Fibroblast of lung (primary cell): Measurements from ENCODE around the gene LMX1A. TPM values are rescaled to one million over a fixed set of nuclear protein-coding genes. Genes with fewer than 3 reads are reported as not detected.
A peak's percentile ranks its signal among the peaks of the same experiment; 100 is the strongest.

Experiments
- DNase-seq, 2 donors: peaks; one replicate each; pipeline versions ENCODE4 v3.0.0 to v3.0.0-alpha.2; 2010; ENCODE audit warnings: low read depth in 2 of 2
- H2AFZ ChIP-seq: 2 replicates; pipeline ENCODE4 v1.5.1; 2012; ENCODE audit warnings: low read length, control low read depth, inconsistent platforms
- H3K27ac ChIP-seq: 2 replicates; pipeline ENCODE4 v1.5.1; 2011; ENCODE audit warnings: low read length, control low read depth; ENCODE audit not compliant: insufficient read depth
- H3K27me3 ChIP-seq: 2 replicates; pipeline ENCODE4 v1.5.1; 2011; ENCODE audit warnings: mild to moderate bottlenecking, low read length; ENCODE audit not compliant: control insufficient read depth, insufficient read depth
- H3K36me3 ChIP-seq: 2 replicates; pipeline ENCODE4 v1.5.1; 2011; ENCODE audit warnings: low read length; ENCODE audit not compliant: control insufficient read depth, insufficient read depth
- H3K4me1 ChIP-seq: 2 replicates; pipeline ENCODE4 v1.5.1; 2011; ENCODE audit warnings: low read length; ENCODE audit not compliant: control insufficient read depth, insufficient read depth; ENCODE audit errors: extremely low read depth
- H3K4me2 ChIP-seq: 2 replicates; pipeline ENCODE4 v1.5.1; 2011; ENCODE audit warnings: low read length, control low read depth; ENCODE audit not compliant: insufficient read depth; ENCODE audit errors: extremely low read depth
- H3K4me3 ChIP-seq, 4 experiments: fragments of 200-600 bp in 1 of 4; sonication (generic) in 1 of 4; replicated peaks in 1 of 4; 2 replicates each; pipeline ENCODE4 v1.5.1; 2011 to 2016; ENCODE audit warnings: low read length in 4 of 4, low read depth in 3 of 4, mild to moderate bottlenecking in 3 of 4, control low read depth in 2 of 4, inconsistent platforms in 1 of 4, mixed read lengths in 1 of 4; ENCODE audit not compliant: insufficient read depth in 1 of 4; ENCODE audit errors: control extremely low read depth in 1 of 4
- H3K79me2 ChIP-seq: 2 replicates; pipeline ENCODE4 v1.5.1; 2012; ENCODE audit warnings: mild to moderate bottlenecking, low read length, inconsistent platforms; ENCODE audit not compliant: control insufficient read depth, insufficient read depth
- H3K9ac ChIP-seq: 2 replicates; pipeline ENCODE4 v1.5.1; 2011; ENCODE audit warnings: mild to moderate bottlenecking, low read length, control low read depth; ENCODE audit not compliant: insufficient read depth
- H3K9me3 ChIP-seq: 2 replicates; pipeline ENCODE4 v1.5.1; 2012; ENCODE audit warnings: low read depth, low read length; ENCODE audit not compliant: control insufficient read depth, insufficient read depth
- H4K20me1 ChIP-seq: 2 replicates; pipeline ENCODE4 v1.5.1; 2011; ENCODE audit warnings: low read length; ENCODE audit not compliant: control insufficient read depth, insufficient read depth; ENCODE audit errors: extremely low read depth
- CTCF ChIP-seq, 2 donors: IDR thresholded peaks in 1 of 2; conservative IDR thresholded peaks in 1 of 2; 1 replicate in 1 of 2; 2 replicates in 1 of 2; pipeline ENCODE4 v1.5.1; 2011 to 2012; ENCODE audit warnings: low read length in 2 of 2, control low read depth in 1 of 2, inconsistent platforms in 1 of 2, low read depth in 1 of 2, mild to moderate bottlenecking in 1 of 2
- EZH2 ChIP-seq: IDR thresholded peaks from 2 replicates; pipeline ENCODE4 v1.5.1; 2012; ENCODE audit warnings: low read length, control low read depth, mild to moderate bottlenecking; ENCODE audit errors: missing control alignments
- polyA plus RNA-seq, 2 donors: library from polyadenylated mRNA; depleted of rRNA in 1 of 2; stranded (reverse) in 1 of 2; unstranded in 1 of 2; fragments of >200 nt; gene quantifications; 2 replicates each; pipeline ENCODE4 v1.2.1, GENCODE V29; 2011 to 2012; ENCODE audit warnings: missing spikeins in 1 of 2
- total RNA-seq: library from RNA; depleted of rRNA; stranded (reverse); fragments of >200 nt; gene quantifications from 2 replicates; pipeline ENCODE4 v1.2.1, GENCODE V29; 2014

The LMX1A gene
- total and polyA plus RNA-seq, 2 donors (not counting 1 experiment from before 2014, with no cell fraction given), result not detected

- H3K27ac ChIP-seq, result no peak overlapping the region
- no peaks in the 10 kb centered on the region for H4K20me1 ChIP-seq
- H3K9ac ChIP-seq, result no peak overlapping the region
- no peak overlapping the region for H3K4me2 ChIP-seq
- H3K36me3 ChIP-seq, result no peaks in the 10 kb centered on the region
- DNase-seq, result peak in 1 of 2 donors; percentile 60
- H3K9me3 ChIP-seq, result no peaks in the 10 kb centered on the region
- H3K4me1 ChIP-seq, result no peaks in the 10 kb centered on the region
- no peak overlapping the region for H2AFZ ChIP-seq
- no peaks in the 10 kb centered on the region for H3K79me2 ChIP-seq
- H3K27me3 ChIP-seq, result no peaks in the 10 kb centered on the region
- TF ChIP-seq CTCF (conservative IDR thresholded peaks at IDR 0.05 in 1 of 2, IDR thresholded peaks at IDR 0.05 in 1 of 2; ENCODE audit: low read depth in 1 of 2, low read length in 2 of 2) (no peak), EZH2 (no peak)
- H3K4me3 ChIP-seq, result no peak overlapping the region
Measured at GRCh38 chr1:165381745-165382505, 25.4 kb upstream of the LMX1A start.

- TF ChIP-seq EZH2, result no peak
- TF ChIP-seq CTCF (conservative IDR thresholded peaks at IDR 0.05 in 1 of 2, IDR thresholded peaks at IDR 0.05 in 1 of 2; ENCODE audit: low read depth in 1 of 2, low read length in 2 of 2), result no peak
- Histone ChIP-seq H3K9ac (no peak overlapping the region), H3K4me2 (peak overlapping the region; percentile 55)
Measured at GRCh38 chr1:165376811-165377311, 20.3 kb upstream of the LMX1A start.

GRCh38 chr1:165376041-165376810, 19.7 kb upstream of the LMX1A start:
- no peak for TF ChIP-seq CTCF (conservative IDR thresholded peaks at IDR 0.05 in 1 of 2, IDR thresholded peaks at IDR 0.05 in 1 of 2; ENCODE audit: low read depth in 1 of 2, low read length in 2 of 2)
- no peak for TF ChIP-seq EZH2
- H3K27ac ChIP-seq, result no peak overlapping the region
- no peaks in the 10 kb centered on the region for H3K9me3 ChIP-seq
- H3K4me3 ChIP-seq, result peak overlapping the region; percentile 10 to 52 (median 28)
- no peaks in the 10 kb centered on the region for H4K20me1 ChIP-seq
- H3K36me3 ChIP-seq, result no peaks in the 10 kb centered on the region
- no peak overlapping the region for H2AFZ ChIP-seq
- H3K4me1 ChIP-seq, result no peaks in the 10 kb centered on the region
- no peaks in the 10 kb centered on the region for H3K79me2 ChIP-seq
- H3K4me2 ChIP-seq, result peak overlapping the region; percentile 55
- peak overlapping the region; percentile 32 for H3K9ac ChIP-seq
- H3K27me3 ChIP-seq, result peaks cover 14% of the 10 kb centered on the region
- peak; percentile 85 to 87 for DNase-seq

More at GRCh38 chr1:165376811-165377311, 20.3 kb upstream of the LMX1A start:
- Histone ChIP-seq H4K20me1 (no peaks in the 10 kb centered on the region), H3K27ac (no peak overlapping the region), H3K4me3 (peak overlapping the region in 1 of 4 experiments; percentile 37), H3K36me3 (no peaks in the 10 kb centered on the region), H3K27me3 (peaks cover 14% of the 10 kb centered on the region), H3K79me2 (no peaks in the 10 kb centered on the region), H2AFZ (no peak overlapping the region), H3K4me1 (no peaks in the 10 kb centered on the region), H3K9me3 (no peaks in the 10 kb centered on the region)
- DNase-seq, result no peak
